GM19043 (cell line): ENCODE data around the gene NAV2.

Source experiments
- ATAC-seq: cut with Tn5 transposase; IDR thresholded peaks from one replicate; pipeline ENCODE4 v1.9.1; 2021; ENCODE audit warnings: low read depth; ENCODE audit not compliant: unreplicated experiment

Gene NAV2

GRCh38 chr11:20024172-20024935 lies 311.7 kb downstream of the NAV2 start:
- ATAC-seq = no peak

- ATAC-seq = no peak
Observed at GRCh38 chr11:20025332-20025840, 312.7 kb downstream of the NAV2 start.

GRCh38 chr11:20026629-20027555 lies 314.3 kb downstream of the NAV2 start:
- no peak for ATAC-seq

- ATAC-seq = no peak
Observed at GRCh38 chr11:20027556-20028013, 314.9 kb downstream of the NAV2 start.

GRCh38 chr11:20029193-20029592 lies 316.6 kb downstream of the NAV2 start:
- no peak for ATAC-seq

GRCh38 chr11:20030472-20030871 lies 317.8 kb downstream of the NAV2 start:
- no peak for ATAC-seq

GRCh38 chr11:20031155-20032001 lies 318.7 kb downstream of the NAV2 start:
- ATAC-seq = no peak

- ATAC-seq = no peak
Observed at GRCh38 chr11:20032127-20032526, 319.5 kb downstream of the NAV2 start.

GRCh38 chr11:20032577-20033260 lies 320.1 kb downstream of the NAV2 start:
- ATAC-seq = no peak

- ATAC-seq = no peak
Observed at GRCh38 chr11:20033806-20034205, 321.2 kb downstream of the NAV2 start.

GRCh38 chr11:20034941-20035340 lies 322.3 kb downstream of the NAV2 start:
- no peak for ATAC-seq

GRCh38 chr11:20035375-20035700 lies 322.7 kb downstream of the NAV2 start:
- no peak for ATAC-seq

GRCh38 chr11:20035701-20036601 lies 323.3 kb downstream of the NAV2 start:
- no peak for ATAC-seq

GRCh38 chr11:20036626-20037335 lies 324.1 kb downstream of the NAV2 start:
- ATAC-seq = no peak

GRCh38 chr11:20037396-20038153 lies 324.9 kb downstream of the NAV2 start:
- ATAC-seq = no peak

- ATAC-seq = no peak
Observed at GRCh38 chr11:20038412-20038811, 325.8 kb downstream of the NAV2 start.

GRCh38 chr11:20038972-20039371 lies 326.3 kb downstream of the NAV2 start:
- no peak for ATAC-seq

GRCh38 chr11:20041499-20041898 lies 328.9 kb downstream of the NAV2 start:
- ATAC-seq = no peak
